ENCODE data around the gene PAQR7.

Gene PAQR7

GRCh38 chr1:25917996-25918395 is 42.5 kb upstream of the PAQR7 start:
- H3K4me1 Mint-ChIP-seq, result peaks cover 24% of the 10 kb centered on the region
- no peak for TF ChIP-seq CTCF (IDR thresholded peaks at IDR 0.05; ENCODE audit: unreplicated experiment in 3 of 3)
- H3K27me3 Mint-ChIP-seq (ENCODE audit: low read depth), result peaks cover 29% of the 10 kb centered on the region
- no peaks in the 10 kb centered on the region for H3K9me3 Mint-ChIP-seq
- H3K36me3 Mint-ChIP-seq (ENCODE audit: low read depth), result no peaks in the 10 kb centered on the region
- no peak overlapping the region for H3K4me3 Mint-ChIP-seq
- H3K27ac Mint-ChIP-seq, result peak overlapping the region in 1 of 3 experiments; percentile 59

GRCh38 chr1:25916460-25916859 is 41.0 kb upstream of the PAQR7 start:
- H3K27me3 Mint-ChIP-seq (ENCODE audit: low read depth), result peaks cover 17% of the 10 kb centered on the region
- peak overlapping the region in 1 of 3 experiments; percentile 19 for H3K27ac Mint-ChIP-seq

GRCh38 chr1:25914074-25914995 is 38.8 kb upstream of the PAQR7 start:
- H3K4me1 Mint-ChIP-seq, result peaks cover 14% of the 10 kb centered on the region

More at GRCh38 chr1:25916460-25916859, 41.0 kb upstream of the PAQR7 start:
- no peak overlapping the region for H3K4me3 Mint-ChIP-seq
- no peaks in the 10 kb centered on the region for H3K9me3 Mint-ChIP-seq
- H3K4me1 Mint-ChIP-seq, result peaks cover 14% of the 10 kb centered on the region
- no peaks in the 10 kb centered on the region for H3K36me3 Mint-ChIP-seq (ENCODE audit: low read depth)
- no peak for TF ChIP-seq CTCF (IDR thresholded peaks at IDR 0.05; ENCODE audit: unreplicated experiment in 3 of 3)

GRCh38 chr1:25913206-25913605 is 37.7 kb upstream of the PAQR7 start:
- Mint-ChIP-seq H3K4me3 (no peak overlapping the region), H3K27ac (no peak overlapping the region), H3K9me3 (no peaks in the 10 kb centered on the region), H3K36me3 (ENCODE audit: low read depth) (no peaks in the 10 kb centered on the region), H3K4me1 (peaks cover 14% of the 10 kb centered on the region), H3K27me3 (ENCODE audit: low read depth) (peaks cover 8% of the 10 kb centered on the region)
- no peak for TF ChIP-seq CTCF (IDR thresholded peaks at IDR 0.05; ENCODE audit: unreplicated experiment in 3 of 3)

More at GRCh38 chr1:25914074-25914995, 38.8 kb upstream of the PAQR7 start:
- peak overlapping the region in 2 of 3 experiments; percentile 21 to 24 for H3K27ac Mint-ChIP-seq
- no peaks in the 10 kb centered on the region for H3K36me3 Mint-ChIP-seq (ENCODE audit: low read depth)
- H3K9me3 Mint-ChIP-seq, result no peaks in the 10 kb centered on the region
- peaks cover 8% of the 10 kb centered on the region for H3K27me3 Mint-ChIP-seq (ENCODE audit: low read depth)
- TF ChIP-seq CTCF (IDR thresholded peaks at IDR 0.05; ENCODE audit: unreplicated experiment in 3 of 3), result no peak
- H3K4me3 Mint-ChIP-seq, result no peak overlapping the region

GRCh38 chr1:25912076-25912831 is 36.7 kb upstream of the PAQR7 start:
- Mint-ChIP-seq H3K36me3 (ENCODE audit: low read depth) (no peaks in the 10 kb centered on the region), H3K4me3 (no peak overlapping the region), H3K4me1 (peaks cover 13% of the 10 kb centered on the region), H3K27me3 (ENCODE audit: low read depth) (peaks cover 8% of the 10 kb centered on the region), H3K9me3 (no peaks in the 10 kb centered on the region), H3K27ac (no peak overlapping the region)
- no peak for TF ChIP-seq CTCF (IDR thresholded peaks at IDR 0.05; ENCODE audit: unreplicated experiment in 3 of 3)

Data from nephron (organoid).